Vagina (tissue), 2 donors: ENCODE measurements around the gene SERPINE1. TPM values are rescaled to one million over a fixed set of nuclear protein-coding genes. Genes with fewer than 3 reads are reported as not detected.
A peak's percentile ranks its signal among the peaks of the same experiment; 100 is the strongest.

Experiments
- DNase-seq, 2 donors: peaks; one replicate each; pipeline ENCODE4 v3.0.0-alpha.2; 2017; ENCODE audit errors: extremely low spot score in 2 of 2
- H3K27ac ChIP-seq: fragments of 200-600 bp; sonication (generic); one replicate; pipeline ENCODE4 v1.5.1; 2019
- H3K27me3 ChIP-seq: fragments of 200-600 bp; sonication (generic); one replicate; pipeline ENCODE4 v1.5.1; 2019
- H3K36me3 ChIP-seq, 2 donors: fragments of 200-600 bp; sonication (generic); one replicate each; pipeline ENCODE4 v1.5.1; 2017 to 2019
- H3K4me1 ChIP-seq: fragments of 200-600 bp; sonication (generic); one replicate; pipeline ENCODE4 v1.5.1; 2019
- H3K4me3 ChIP-seq, 2 donors: fragments of 200-600 bp; sonication (generic); 1 replicate in 1 of 2; 2 replicates in 1 of 2; pipeline ENCODE4 v1.5.1; 2016 to 2019
- H3K9me3 ChIP-seq: fragments of 200-600 bp; sonication (generic); one replicate; pipeline ENCODE4 v1.5.1; 2019
- CTCF ChIP-seq, 3 experiments: fragments of 450-650 bp in 2 of 3; fragments of 200-600 bp in 1 of 3; sonication (generic) in 1 of 3; IDR thresholded peaks; one replicate each; pipeline ENCODE4 v1.5.1; 2017 to 2019; ENCODE audit warnings: antibody characterized with exemption in 3 of 3, mild to moderate bottlenecking in 2 of 3, moderate library complexity in 2 of 3
- POLR2A ChIP-seq, 2 donors: fragments of 450-650 bp; IDR thresholded peaks; one replicate each; pipeline ENCODE4 v1.6.1; 2017; ENCODE audit warnings: antibody characterized with exemption in 2 of 2, mild to moderate bottlenecking in 2 of 2, moderate library complexity in 2 of 2
- POLR2AphosphoS5 ChIP-seq, 2 donors: sonication (generic); formaldehyde crosslinking; IDR thresholded peaks; one replicate each; pipeline ENCODE4 v1.9.0; 2017; ENCODE audit warnings: antibody characterized with exemption in 2 of 2, mild to moderate bottlenecking in 2 of 2, low read depth in 1 of 2; ENCODE audit not compliant: insufficient read depth in 1 of 2
- intact Hi-C: fragments of 100-400 bp; cut with DNase I; formaldehyde crosslinking; loops from one replicate; pipeline ENCODE4 v1.15.1; 2023
- total RNA-seq: library from RNA; depleted of rRNA; stranded (reverse); fragments of >200 nt; gene quantifications from one replicate; pipeline ENCODE4 v1.2.3, GENCODE V29; 2016

Gene SERPINE1
- total RNA-seq, 1 donor from 2014 or later: 14.7 TPM

- intact Hi-C loops: no loop called here
- H3K4me3 ChIP-seq: peak overlapping the region; percentile 25 to 47
- peaks cover 3% of the 10 kb centered on the region for H3K27me3 ChIP-seq
- no peaks in the 10 kb centered on the region for H3K9me3 ChIP-seq
- peaks cover 40% of the 10 kb centered on the region for H3K4me1 ChIP-seq
- DNase-seq: no peak
- H3K36me3 ChIP-seq: peaks cover 0 to 16% of the 10 kb centered on the region in 2 donors
- no peak overlapping the region for H3K27ac ChIP-seq
- no peak for TF ChIP-seq POLR2A (IDR thresholded peaks at IDR 0.05)
- no peak for TF ChIP-seq POLR2AphosphoS5 (IDR thresholded peaks at IDR 0.05; ENCODE audit: insufficient read depth in 1 of 2, low read depth in 1 of 2)
- no peak for TF ChIP-seq CTCF (IDR thresholded peaks at IDR 0.05)
Measured at GRCh38 chr7:101164071-101164840, 37.4 kb downstream of the SERPINE1 start.

- H3K27me3 ChIP-seq: peaks cover 8% of the 10 kb centered on the region
- TF ChIP-seq POLR2AphosphoS5 (IDR thresholded peaks at IDR 0.05; ENCODE audit: insufficient read depth in 1 of 2, low read depth in 1 of 2) (peak; percentile 54 to 86), CTCF (IDR thresholded peaks at IDR 0.05) (no peak), POLR2A (IDR thresholded peaks at IDR 0.05) (no peak)
- H3K27ac ChIP-seq: no peak within 1 kb of the TSS
- H3K36me3 ChIP-seq: peaks cover 0 to 5% of the 10 kb centered on the region in 2 donors
- DNase-seq: no peak
- peak within 1 kb of the TSS in 1 of 2 donors; percentile 7 for H3K4me3 ChIP-seq
- intact Hi-C loops: no loop called here
- peaks cover 47% of the 10 kb centered on the region for H3K4me1 ChIP-seq
- H3K9me3 ChIP-seq: no peaks in the 10 kb centered on the region
Measured at GRCh38 chr7:101165075-101165957, 38.4 kb downstream of the SERPINE1 start, which contains the start of gene VGF. Gene VGF, minus strand, starts transcription at chr7:101165569. Its CDS starts 726 bp downstream, at chr7:101164843.

- Histone ChIP-seq H3K9me3 (no peaks in the 10 kb centered on the region), H3K27ac (no peak overlapping the region), H3K4me1 (peaks cover 47% of the 10 kb centered on the region), H3K36me3 (no peaks in the 10 kb centered on the region), H3K27me3 (peaks cover 8% of the 10 kb centered on the region), H3K4me3 (peak overlapping the region in 1 of 2 donors; percentile 7)
- TF ChIP-seq POLR2A (IDR thresholded peaks at IDR 0.05) (no peak), POLR2AphosphoS5 (IDR thresholded peaks at IDR 0.05; ENCODE audit: insufficient read depth in 1 of 2, low read depth in 1 of 2) (no peak), CTCF (IDR thresholded peaks at IDR 0.05) (no peak)
- no peak for DNase-seq
- intact Hi-C loops: no loop called here
Measured at GRCh38 chr7:101165958-101166647, 39.2 kb downstream of the SERPINE1 start.

DNA sequence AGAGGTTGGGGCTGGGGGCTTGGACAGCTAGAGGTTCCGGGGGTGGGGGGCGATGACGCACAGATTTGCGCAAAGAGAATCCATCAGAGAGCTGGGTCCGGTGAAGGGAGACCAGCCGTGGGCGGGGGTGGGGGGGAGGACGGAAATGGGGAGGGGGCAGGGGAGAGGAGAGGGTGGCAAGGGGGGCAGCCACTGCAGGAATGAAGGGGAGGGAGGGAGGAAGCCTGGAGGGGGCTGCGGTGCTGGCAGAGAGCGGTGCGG lies 39.7 kb downstream of the SERPINE1 start:
- intact Hi-C loops: no loop called here
- peaks cover 8% of the 10 kb centered on the region for H3K27me3 ChIP-seq
- peaks cover 47% of the 10 kb centered on the region for H3K4me1 ChIP-seq

More for the DNA sequence above, 39.7 kb downstream of the SERPINE1 start:
- TF ChIP-seq CTCF (IDR thresholded peaks at IDR 0.05): no peak
- TF ChIP-seq POLR2AphosphoS5 (IDR thresholded peaks at IDR 0.05; ENCODE audit: insufficient read depth in 1 of 2, low read depth in 1 of 2): no peak
- TF ChIP-seq POLR2A (IDR thresholded peaks at IDR 0.05): no peak
- H3K36me3 ChIP-seq: no peaks in the 10 kb centered on the region
- no peak overlapping the region for H3K4me3 ChIP-seq
- no peak overlapping the region for H3K27ac ChIP-seq
- DNase-seq: no peak
- no peaks in the 10 kb centered on the region for H3K9me3 ChIP-seq
